Neural cell (in vitro differentiated cells): Measurements from ENCODE around the gene IQCF5. TPM values are rescaled to one million over a fixed set of nuclear protein-coding genes. Genes with fewer than 3 reads are reported as not detected.

Source experiments
- H2AFZ ChIP-seq: fragments of 200-600, 300-800 bp; sonication (generic), shearing (Covaris generic); 2 replicates; pipeline ENCODE4 v1.6.0; 2014; ENCODE audit warnings: low read depth, mild to moderate bottlenecking, antibody characterized with exemption, low read length, moderate library complexity
- H3F3A ChIP-seq: fragments of 200-600 bp; shearing (Covaris generic); 2 replicates; pipeline ENCODE4 v1.6.1; 2016; ENCODE audit warnings: mild to moderate bottlenecking, moderate library complexity, mixed read lengths, antibody characterized with exemption, low read length; ENCODE audit not compliant: insufficient read depth, poor library complexity, severe bottlenecking
- H3K27ac ChIP-seq: fragments of 200-600, 300-800 bp; sonication (generic), shearing (Covaris generic); 2 replicates; pipeline ENCODE4 v1.5.1; 2014; ENCODE audit warnings: mild to moderate bottlenecking, low read length, moderate library complexity
- H3K27me3 ChIP-seq: fragments of 300-800, 200-600 bp; sonication (generic), shearing (Covaris generic); 2 replicates; pipeline ENCODE4 v1.6.0; 2014; ENCODE audit warnings: mild to moderate bottlenecking, low read depth, low read length, moderate library complexity; ENCODE audit not compliant: insufficient read depth
- H3K36me3 ChIP-seq: fragments of 300-800, 200-600 bp; sonication (generic), shearing (Covaris generic); 2 replicates; pipeline ENCODE4 v1.5.1; 2014; ENCODE audit warnings: mild to moderate bottlenecking, antibody characterized with exemption, low read length, moderate library complexity; ENCODE audit not compliant: insufficient read depth
- H3K4me2 ChIP-seq: fragments of 300-800, 200-600 bp; sonication (generic), shearing (Covaris generic); 2 replicates; pipeline ENCODE4 v1.6.0; 2014; ENCODE audit warnings: mild to moderate bottlenecking, low read length
- H3K4me3 ChIP-seq: fragments of 300-800, 200-600 bp; sonication (generic), shearing (Covaris generic); 2 replicates; pipeline ENCODE4 v1.5.1; 2014; ENCODE audit warnings: mild to moderate bottlenecking, low read length, moderate library complexity
- H3K79me2 ChIP-seq: fragments of 200-600 bp; shearing (Covaris generic); replicated peaks from 2 replicates; pipeline ENCODE4 v1.6.0; 2014; ENCODE audit warnings: mild to moderate bottlenecking, low read length, moderate library complexity; ENCODE audit not compliant: insufficient read depth
- H3K9ac ChIP-seq: fragments of 300-800, 200-600 bp; sonication (generic), shearing (Covaris generic); 2 replicates; pipeline ENCODE4 v1.6.1; 2016; ENCODE audit warnings: mild to moderate bottlenecking, low read length, mixed read lengths
- H3K9me2 ChIP-seq: fragments of 200-600 bp; shearing (Covaris generic); 2 replicates; pipeline ENCODE4 v1.6.1; 2016; ENCODE audit warnings: mild to moderate bottlenecking, low read length, mixed read lengths; ENCODE audit not compliant: insufficient read depth
- H3K9me3 ChIP-seq: fragments of 200-600, 300-800 bp; sonication (generic), shearing (Covaris generic); 2 replicates; pipeline ENCODE4 v1.6.1; 2016; ENCODE audit warnings: mild to moderate bottlenecking, mixed run types, low read length, moderate library complexity, mixed read lengths
- H4K20me1 ChIP-seq: fragments of 200-600 bp; shearing (Covaris generic); 2 replicates; pipeline ENCODE4 v1.6.1; 2016; ENCODE audit warnings: mild to moderate bottlenecking, mixed run types; ENCODE audit not compliant: insufficient read depth
- EP300 ChIP-seq: fragments of 450-650 bp; conservative IDR thresholded peaks from 2 replicates; pipeline ENCODE4 v1.6.1; 2014; ENCODE audit warnings: antibody characterized with exemption, mild to moderate bottlenecking, moderate library complexity; ENCODE audit not compliant: poor library complexity, severe bottlenecking
- EZH2 ChIP-seq: fragments of 200-600, 300-800 bp; shearing (Covaris generic), sonication (generic); IDR thresholded peaks from 2 replicates; pipeline ENCODE4 v1.6.1; 2014; ENCODE audit warnings: antibody characterized with exemption, low read length, borderline replicate concordance, mild to moderate bottlenecking; ENCODE audit not compliant: insufficient read depth, poor library complexity, severe bottlenecking
- MXI1 ChIP-seq: fragments of 450-650 bp; conservative IDR thresholded peaks from 2 replicates; pipeline ENCODE4 v1.6.1; 2014; ENCODE audit warnings: antibody characterized with exemption, mild to moderate bottlenecking; ENCODE audit not compliant: poor library complexity, severe bottlenecking
- POLR2AphosphoS5 ChIP-seq: IDR thresholded peaks from 2 replicates; pipeline ENCODE4 v1.6.1; 2012
- RAD21 ChIP-seq: fragments of 450-650 bp; conservative IDR thresholded peaks from 2 replicates; pipeline ENCODE4 v1.6.1; 2014; ENCODE audit warnings: antibody characterized with exemption, mild to moderate bottlenecking, moderate library complexity
- SMC3 ChIP-seq: fragments of 450-650 bp; conservative IDR thresholded peaks from 2 replicates; pipeline ENCODE4 v1.6.1; 2014; ENCODE audit warnings: antibody characterized with exemption, mild to moderate bottlenecking, moderate library complexity; ENCODE audit not compliant: poor library complexity
- TAF1 ChIP-seq: IDR thresholded peaks from 2 replicates; pipeline ENCODE4 v1.6.1; 2012; ENCODE audit warnings: low read depth
- polyA minus RNA-seq: library from RNA; depleted of rRNA, polyadenylated mRNA; stranded (reverse); fragments of >200 nt; gene quantifications from 2 replicates; pipeline ENCODE4 v1.2.3, GENCODE V29; 2014
- polyA plus RNA-seq: library from polyadenylated mRNA; depleted of rRNA; stranded (reverse); fragments of >200 nt; gene quantifications from 2 replicates; pipeline ENCODE4 v1.2.3, GENCODE V29; 2014
- TF ChIP-seq, protein P1 (sequence below): fragments of 450-650 bp; IDR thresholded peaks from 2 replicates; pipeline ENCODE4 v1.5.1; 2014; ENCODE audit warnings: antibody characterized with exemption, mild to moderate bottlenecking, moderate library complexity; ENCODE audit not compliant: poor library complexity, severe bottlenecking
- TF ChIP-seq, protein P2 (sequence below): IDR thresholded peaks from 2 replicates; pipeline ENCODE4 v1.6.1; 2012; ENCODE audit warnings: borderline replicate concordance

Gene IQCF5
- polyA plus RNA-seq = not detected in 2 replicates
- polyA minus RNA-seq = not detected in 2 replicates

DNA sequence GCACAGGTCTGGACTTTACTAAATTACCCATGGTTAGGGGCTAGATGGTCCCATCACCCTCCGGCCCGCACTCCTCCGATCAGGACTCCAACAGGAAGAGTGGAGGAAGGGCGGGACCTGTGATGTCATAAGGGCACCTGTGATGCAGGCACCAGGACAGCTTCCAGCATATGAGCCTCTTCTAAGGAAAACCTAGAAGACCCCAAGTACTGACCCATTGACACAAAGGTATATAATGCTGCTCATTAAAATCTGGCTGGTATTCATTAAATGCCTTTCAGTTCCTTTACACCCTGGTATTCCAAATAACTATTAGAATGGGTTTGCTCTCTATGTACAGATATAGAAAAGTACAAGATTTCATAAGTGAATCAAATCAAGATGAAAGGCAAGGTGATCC lies at the start of gene IQCF5:
Gene IQCF5, minus strand, starts transcription at position 101 of the 400 bp plus-strand sequence. Its CDS starts 70 bp downstream, at position 31.
- TF ChIP-seq POLR2AphosphoS5 (no peak), TAF1 (no peak), EZH2 (no peak), RAD21 (no peak), MXI1 (no peak), EP300 (no peak), SMC3 (no peak)
- TF ChIP-seq, protein P1, sequence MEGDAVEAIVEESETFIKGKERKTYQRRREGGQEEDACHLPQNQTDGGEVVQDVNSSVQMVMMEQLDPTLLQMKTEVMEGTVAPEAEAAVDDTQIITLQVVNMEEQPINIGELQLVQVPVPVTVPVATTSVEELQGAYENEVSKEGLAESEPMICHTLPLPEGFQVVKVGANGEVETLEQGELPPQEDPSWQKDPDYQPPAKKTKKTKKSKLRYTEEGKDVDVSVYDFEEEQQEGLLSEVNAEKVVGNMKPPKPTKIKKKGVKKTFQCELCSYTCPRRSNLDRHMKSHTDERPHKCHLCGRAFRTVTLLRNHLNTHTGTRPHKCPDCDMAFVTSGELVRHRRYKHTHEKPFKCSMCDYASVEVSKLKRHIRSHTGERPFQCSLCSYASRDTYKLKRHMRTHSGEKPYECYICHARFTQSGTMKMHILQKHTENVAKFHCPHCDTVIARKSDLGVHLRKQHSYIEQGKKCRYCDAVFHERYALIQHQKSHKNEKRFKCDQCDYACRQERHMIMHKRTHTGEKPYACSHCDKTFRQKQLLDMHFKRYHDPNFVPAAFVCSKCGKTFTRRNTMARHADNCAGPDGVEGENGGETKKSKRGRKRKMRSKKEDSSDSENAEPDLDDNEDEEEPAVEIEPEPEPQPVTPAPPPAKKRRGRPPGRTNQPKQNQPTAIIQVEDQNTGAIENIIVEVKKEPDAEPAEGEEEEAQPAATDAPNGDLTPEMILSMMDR = no peak
- TF ChIP-seq, protein P2, sequence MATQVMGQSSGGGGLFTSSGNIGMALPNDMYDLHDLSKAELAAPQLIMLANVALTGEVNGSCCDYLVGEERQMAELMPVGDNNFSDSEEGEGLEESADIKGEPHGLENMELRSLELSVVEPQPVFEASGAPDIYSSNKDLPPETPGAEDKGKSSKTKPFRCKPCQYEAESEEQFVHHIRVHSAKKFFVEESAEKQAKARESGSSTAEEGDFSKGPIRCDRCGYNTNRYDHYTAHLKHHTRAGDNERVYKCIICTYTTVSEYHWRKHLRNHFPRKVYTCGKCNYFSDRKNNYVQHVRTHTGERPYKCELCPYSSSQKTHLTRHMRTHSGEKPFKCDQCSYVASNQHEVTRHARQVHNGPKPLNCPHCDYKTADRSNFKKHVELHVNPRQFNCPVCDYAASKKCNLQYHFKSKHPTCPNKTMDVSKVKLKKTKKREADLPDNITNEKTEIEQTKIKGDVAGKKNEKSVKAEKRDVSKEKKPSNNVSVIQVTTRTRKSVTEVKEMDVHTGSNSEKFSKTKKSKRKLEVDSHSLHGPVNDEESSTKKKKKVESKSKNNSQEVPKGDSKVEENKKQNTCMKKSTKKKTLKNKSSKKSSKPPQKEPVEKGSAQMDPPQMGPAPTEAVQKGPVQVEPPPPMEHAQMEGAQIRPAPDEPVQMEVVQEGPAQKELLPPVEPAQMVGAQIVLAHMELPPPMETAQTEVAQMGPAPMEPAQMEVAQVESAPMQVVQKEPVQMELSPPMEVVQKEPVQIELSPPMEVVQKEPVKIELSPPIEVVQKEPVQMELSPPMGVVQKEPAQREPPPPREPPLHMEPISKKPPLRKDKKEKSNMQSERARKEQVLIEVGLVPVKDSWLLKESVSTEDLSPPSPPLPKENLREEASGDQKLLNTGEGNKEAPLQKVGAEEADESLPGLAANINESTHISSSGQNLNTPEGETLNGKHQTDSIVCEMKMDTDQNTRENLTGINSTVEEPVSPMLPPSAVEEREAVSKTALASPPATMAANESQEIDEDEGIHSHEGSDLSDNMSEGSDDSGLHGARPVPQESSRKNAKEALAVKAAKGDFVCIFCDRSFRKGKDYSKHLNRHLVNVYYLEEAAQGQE = no peak
- no peaks in the 10 kb centered on the region for H3K9me3 ChIP-seq
- no peaks in the 10 kb centered on the region for H4K20me1 ChIP-seq
- no peaks in the 10 kb centered on the region for H3K27me3 ChIP-seq
- no peak within 1 kb of the TSS for H2AFZ ChIP-seq
- H3K9me2 ChIP-seq = no peaks in the 10 kb centered on the region
- no peak within 1 kb of the TSS for H3K4me3 ChIP-seq
- H3K79me2 ChIP-seq = no peaks in the 10 kb centered on the region
- no peaks in the 10 kb centered on the region for H3F3A ChIP-seq
- H3K36me3 ChIP-seq = no peaks in the 10 kb centered on the region
- no peak within 1 kb of the TSS for H3K27ac ChIP-seq
- H3K4me2 ChIP-seq = no peak within 1 kb of the TSS
- no peak within 1 kb of the TSS for H3K9ac ChIP-seq

DNA sequence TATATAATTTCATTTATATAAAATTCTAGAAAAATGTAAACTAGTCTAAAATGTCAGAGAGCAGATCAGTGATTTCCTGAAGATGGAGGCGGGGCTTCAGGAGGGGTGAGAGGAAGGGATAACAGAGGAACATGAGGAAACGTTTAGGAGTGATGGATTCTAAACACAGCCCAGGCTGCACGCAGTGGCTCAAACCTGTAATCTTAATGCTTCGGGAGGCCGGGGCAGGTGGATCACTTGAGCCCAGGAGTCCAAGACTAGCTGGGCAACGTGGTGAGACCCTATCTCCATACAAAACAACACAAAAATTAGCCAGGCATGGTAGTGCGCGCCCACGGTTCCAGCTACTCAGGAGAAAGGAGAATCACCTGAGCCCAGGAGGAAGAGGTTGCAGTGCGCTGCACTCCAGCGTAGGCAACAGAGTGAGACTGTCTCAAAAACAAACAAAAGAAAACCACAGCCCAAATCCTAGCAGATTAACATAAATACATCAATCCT lies 45.7 kb upstream of the IQCF5 start:
- no peak overlapping the region for H3K4me3 ChIP-seq
- no peaks in the 10 kb centered on the region for H3K27me3 ChIP-seq
- no peak overlapping the region for H3K4me2 ChIP-seq
- no peaks in the 10 kb centered on the region for H3K9me3 ChIP-seq
- H3K9me2 ChIP-seq = no peaks in the 10 kb centered on the region
- TF ChIP-seq, protein P1 = no peak
- TF ChIP-seq POLR2AphosphoS5 (no peak), MXI1 (no peak), SMC3 (no peak), TAF1 (no peak)
- TF ChIP-seq, protein P2 = no peak
- no peak overlapping the region for H3K9ac ChIP-seq
- no peaks in the 10 kb centered on the region for H4K20me1 ChIP-seq
- H2AFZ ChIP-seq = no peak overlapping the region
- H3K27ac ChIP-seq = no peak overlapping the region
- H3F3A ChIP-seq = no peaks in the 10 kb centered on the region
- no peaks in the 10 kb centered on the region for H3K36me3 ChIP-seq
- H3K79me2 ChIP-seq = no peaks in the 10 kb centered on the region
